ENCODE data around the gene EFCAB5.
"Not testable (repeated sequence)": the region's sequence is repeated elsewhere in the genome, so short reads cannot be mapped to it uniquely, and the experiment has no call there.

EFCAB5 gene

GRCh38 chr17:29982991-29983653, 41.7 kb downstream of the EFCAB5 start:
- intact Hi-C loops (cut with DNase I) = no loop called here
- no peak for DNase-seq

GRCh38 chr17:29996458-29996857, 55.0 kb downstream of the EFCAB5 start:
- DNase-seq = no peak
- intact Hi-C loops (cut with DNase I) = no loop called here

GRCh38 chr17:30000001-30000754, 58.7 kb downstream of the EFCAB5 start:
- no peak for DNase-seq
- intact Hi-C loops (cut with DNase I) = no loop called here

GRCh38 chr17:30000755-30001257, 59.4 kb downstream of the EFCAB5 start:
- intact Hi-C loops (cut with DNase I) = no loop called here

GRCh38 chr17:30002088-30002487, 60.7 kb downstream of the EFCAB5 start:
- intact Hi-C loops (cut with DNase I) = no loop called here
- no peak for DNase-seq

More at GRCh38 chr17:30000755-30001257, 59.4 kb downstream of the EFCAB5 start:
- no peak for DNase-seq

- no peak for DNase-seq
- intact Hi-C loops (cut with DNase I) = no loop called here
These were observed 64.4 kb downstream of the EFCAB5 start for GRCh38 chr17:30005709-30006320.

DNA sequence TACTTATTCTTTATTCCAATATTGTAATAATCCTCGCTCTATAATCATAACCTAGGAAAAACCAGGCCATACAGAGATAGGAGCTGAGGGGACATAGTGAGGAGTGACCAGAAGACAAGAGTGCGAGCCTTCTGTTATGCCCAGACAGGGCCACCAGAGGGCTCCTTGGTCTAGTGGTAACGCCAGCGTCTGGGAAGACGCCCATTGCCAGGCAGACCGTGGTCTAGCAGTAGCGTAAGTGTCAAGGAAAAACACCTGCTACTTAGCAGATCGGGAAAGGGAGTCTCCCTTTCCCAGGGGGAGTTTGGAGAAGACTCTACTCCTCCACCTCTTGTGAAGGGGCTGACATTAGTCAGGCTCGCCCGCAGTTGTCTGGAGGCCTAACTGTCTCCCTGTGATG, 70.5 kb downstream of the EFCAB5 start:
- DNase-seq = peak in 4 of 42 donors; percentile 7 to 20 (median 10)
- intact Hi-C loops (cut with DNase I) = not testable (repeated sequence)

GRCh38 chr17:30021708-30022317, 80.4 kb downstream of the EFCAB5 start:
- intact Hi-C loops (cut with DNase I) = no loop called here
- DNase-seq = peak in 18 of 42 donors; percentile 4 to 74 (median 36)

GRCh38 chr17:30025325-30025724, 83.9 kb downstream of the EFCAB5 start:
- intact Hi-C loops (cut with DNase I); DNase-seq: not testable (repeated sequence)

GRCh38 chr17:30027676-30028075, 86.2 kb downstream of the EFCAB5 start:
- no peak for DNase-seq
- intact Hi-C loops (cut with DNase I) = no loop called here

DNA sequence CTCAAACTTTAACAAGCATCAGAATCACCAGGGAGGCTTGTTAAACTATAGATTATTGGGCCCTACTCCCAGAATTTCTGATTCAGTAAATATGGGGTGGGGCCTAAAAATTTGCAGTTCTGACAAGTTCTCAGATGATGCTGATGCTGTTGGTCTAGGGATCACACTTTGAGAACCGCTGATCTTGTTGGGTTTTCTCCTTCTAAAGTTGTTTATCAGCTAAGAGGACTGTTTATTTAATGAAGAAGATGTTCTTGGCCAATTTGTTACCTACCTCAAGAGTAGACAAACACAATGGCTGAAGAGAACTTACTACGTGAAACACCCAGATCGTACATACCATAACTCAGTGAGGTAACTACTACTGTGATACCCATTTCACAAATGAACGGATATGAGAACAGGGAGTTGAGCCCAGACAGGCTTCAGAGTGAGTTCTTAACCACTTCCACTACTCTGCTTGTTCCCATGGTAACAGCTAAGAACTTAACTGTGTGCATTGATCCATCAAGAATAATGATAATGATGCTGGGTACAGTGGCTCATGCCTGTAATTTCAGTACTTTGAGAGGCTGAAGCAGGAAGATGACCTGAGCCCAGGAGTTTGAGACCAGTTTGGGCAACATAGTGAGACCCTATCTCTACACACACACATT, 89.9 kb downstream of the EFCAB5 start:
- intact Hi-C loops (cut with DNase I) = no loop called here
- DNase-seq = no peak

- DNase-seq = no peak
- intact Hi-C loops (cut with DNase I) = no loop called here
These were observed 93.9 kb downstream of the EFCAB5 start for GRCh38 chr17:30035369-30035768.

- intact Hi-C loops (cut with DNase I); DNase-seq: not testable (repeated sequence)
These were observed 99.5 kb downstream of the EFCAB5 start for GRCh38 chr17:30040719-30041518.

DNA sequence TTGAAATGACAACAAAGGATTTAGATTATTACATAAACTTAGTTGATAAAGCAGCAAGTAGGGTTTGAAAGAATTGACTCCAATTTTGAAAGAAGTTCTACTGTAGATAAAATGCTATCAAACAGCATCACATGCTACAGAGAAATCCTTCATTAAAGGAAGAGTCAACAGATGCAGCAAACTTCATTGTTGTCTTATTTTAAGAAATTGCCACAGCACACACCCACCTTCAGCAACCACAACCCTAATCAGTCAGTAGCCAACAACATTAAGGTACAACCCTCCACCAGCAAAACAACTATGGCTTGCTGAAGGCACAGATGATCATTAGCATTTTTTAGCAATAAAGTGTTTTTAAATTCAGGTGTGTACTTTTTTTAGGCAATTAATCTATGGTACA, 100.1 kb downstream of the EFCAB5 start:
- no peak for DNase-seq
- intact Hi-C loops (cut with DNase I) = no loop called here

- intact Hi-C loops (cut with DNase I) = no loop called here
- no peak for DNase-seq
These were observed 120.9 kb downstream of the EFCAB5 start for GRCh38 chr17:30062372-30062771.

GRCh38 chr17:30064738-30065137, 123.3 kb downstream of the EFCAB5 start:
- DNase-seq = no peak
- intact Hi-C loops (cut with DNase I) = no loop called here

DNA sequence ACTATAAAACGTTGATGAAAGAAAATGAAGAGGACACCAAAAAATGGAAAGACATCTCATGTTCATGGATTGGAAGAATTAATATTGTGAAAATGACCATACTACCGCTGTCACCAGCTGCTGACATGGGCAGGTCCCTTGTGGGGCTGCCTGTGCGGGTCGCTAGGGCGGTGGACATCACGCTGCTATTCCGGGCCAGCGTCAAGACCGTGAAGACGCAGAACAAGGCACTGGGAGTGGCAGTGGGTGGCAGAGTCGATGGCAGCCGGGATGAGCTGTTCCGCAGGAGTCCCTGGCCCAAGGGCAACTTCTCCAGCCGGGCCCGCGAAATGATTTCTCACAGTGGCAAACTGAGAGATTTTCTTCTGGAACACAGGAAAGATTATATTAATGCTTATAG, 127.0 kb downstream of the EFCAB5 start:
- intact Hi-C loops (cut with DNase I) = no loop called here
- DNase-seq = no peak

DNA sequence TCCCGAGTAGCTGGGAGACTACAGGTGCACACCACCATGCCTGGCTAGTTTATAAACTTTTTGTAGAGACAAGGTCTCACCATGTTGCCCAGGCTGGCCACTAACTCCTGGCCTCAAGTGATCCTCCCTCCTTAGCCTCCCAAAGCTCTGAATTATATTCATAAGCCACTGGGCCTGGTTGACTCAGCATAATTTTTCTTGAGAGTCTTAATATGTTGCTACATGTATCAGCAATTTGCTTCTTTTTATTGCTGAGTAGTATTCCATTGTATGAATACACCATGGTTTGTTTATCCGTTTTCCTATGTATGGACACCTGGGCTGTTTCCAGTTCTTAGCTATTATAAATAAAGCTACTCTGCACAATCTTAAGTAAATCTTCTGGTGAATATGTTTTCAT, 132.8 kb downstream of the EFCAB5 start:
- no peak for DNase-seq
- intact Hi-C loops (cut with DNase I) = no loop called here

Data from head of caudate nucleus (tissue), 42 donors.